Globus pallidus (tissue), 1 donor: Measurements from ENCODE around the gene SHH.
"Not testable (repeated sequence)": the region's sequence is repeated elsewhere in the genome, so short reads cannot be mapped to it uniquely, and the experiment has no call there.

Experiments
- DNase-seq: peaks from one replicate; pipeline ENCODE4 v3.0.0-alpha.2; 2015; ENCODE audit warnings: low spot score

The SHH gene

DNA sequence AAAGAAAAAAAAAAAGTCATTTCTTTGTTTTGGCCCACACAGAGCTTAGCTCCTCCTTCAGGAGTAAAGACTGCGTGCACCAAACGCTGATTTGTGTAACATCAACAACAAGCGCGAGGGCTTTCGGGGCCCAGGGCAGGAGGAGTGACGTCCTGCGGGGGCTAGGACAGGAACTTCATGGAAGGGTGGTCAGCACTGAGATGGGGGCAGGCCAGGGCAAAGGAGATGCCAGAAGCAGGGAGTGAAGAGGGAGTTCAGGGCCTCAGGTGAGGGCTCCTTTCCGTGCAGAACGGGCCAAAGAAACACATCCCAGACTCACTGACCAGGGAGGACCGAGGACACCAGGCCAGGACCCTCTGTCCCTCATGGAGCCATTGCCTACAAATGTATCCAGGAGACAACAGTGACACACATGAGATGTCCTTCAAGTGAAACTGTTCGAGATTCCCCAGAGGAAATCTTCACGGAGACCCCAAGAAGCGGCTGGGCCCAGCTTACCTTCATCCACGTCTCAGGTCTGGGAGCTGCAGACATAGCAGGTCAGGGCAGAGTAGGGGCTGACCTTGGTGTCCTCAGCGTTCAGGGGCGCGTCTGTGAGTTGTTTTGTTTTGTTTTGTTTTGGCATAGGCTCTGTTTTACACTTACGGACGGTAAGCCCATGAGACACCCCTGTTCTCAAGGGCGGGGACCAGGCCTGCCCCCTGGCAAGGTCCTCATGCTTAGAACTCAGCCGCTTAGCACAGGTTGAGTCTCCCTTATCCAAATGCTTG is 30.4 kb upstream of the SHH start:
- DNase-seq: no peak

DNA sequence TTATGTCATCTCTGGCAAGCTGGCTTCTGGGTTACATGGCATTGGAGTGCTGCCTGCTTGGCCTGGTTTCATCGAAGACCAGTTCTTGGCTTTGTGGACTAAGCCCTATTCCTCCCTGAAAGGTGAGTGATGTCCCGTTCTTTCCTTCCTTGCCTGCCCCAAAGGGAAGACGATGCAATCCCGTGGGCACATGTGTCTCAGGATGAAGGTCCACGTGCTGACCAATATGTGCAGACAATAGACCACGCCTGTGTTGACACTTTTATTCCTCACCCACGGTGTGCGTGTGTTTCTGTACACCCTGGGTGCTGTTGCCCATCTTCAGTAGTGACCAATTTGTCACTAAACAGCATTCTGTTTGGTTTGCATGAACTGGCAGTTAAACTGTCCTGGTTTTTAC is 28.6 kb upstream of the SHH start:
- DNase-seq: no peak

GRCh38 chr7:155840262-155840885 is 28.1 kb upstream of the SHH start:
- DNase-seq: no peak

- no peak for DNase-seq
Measured at GRCh38 chr7:155839461-155839860, 27.2 kb upstream of the SHH start.

GRCh38 chr7:155838312-155838711 is 26.0 kb upstream of the SHH start:
- not testable (repeated sequence) for DNase-seq

GRCh38 chr7:155837126-155837479 is 24.8 kb upstream of the SHH start:
- DNase-seq: no peak

- no peak for DNase-seq
Measured at GRCh38 chr7:155836216-155837125, 24.2 kb upstream of the SHH start.

DNA sequence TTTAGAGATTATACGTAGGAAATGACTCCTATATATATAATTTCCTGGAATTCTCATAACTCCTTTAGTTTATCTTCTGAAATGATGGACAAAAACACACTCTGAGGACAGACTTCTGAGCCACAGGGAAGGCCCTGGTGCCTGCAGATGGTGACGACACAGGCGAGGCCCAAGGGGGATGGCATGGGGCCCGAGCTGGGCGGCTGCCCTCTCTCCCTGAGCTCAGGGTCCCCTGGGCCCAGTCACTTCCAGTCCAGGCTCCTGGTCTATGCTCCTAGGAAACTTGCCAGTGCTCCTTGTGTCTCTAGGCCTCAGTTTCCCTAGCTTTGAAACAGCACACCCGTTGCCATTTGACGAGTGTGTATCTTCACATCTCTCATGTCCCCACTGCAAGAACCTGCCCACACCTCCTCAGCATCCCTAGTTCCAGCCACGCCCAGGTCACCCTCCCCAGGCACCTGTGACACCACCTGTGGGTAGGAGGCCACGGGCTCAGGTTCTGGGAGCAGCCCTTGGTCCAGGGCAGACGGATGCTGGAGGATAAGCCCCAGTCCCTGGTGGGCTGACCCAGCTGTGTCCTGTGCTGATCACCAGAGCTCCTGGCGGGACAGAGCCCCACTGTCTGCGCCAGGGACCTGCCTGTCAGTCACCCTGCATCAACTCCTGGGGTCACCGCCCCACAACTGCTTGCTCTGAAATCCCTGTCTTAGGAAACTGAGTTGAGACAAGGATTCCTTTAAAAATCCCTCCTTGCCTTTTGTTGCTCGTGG is 23.4 kb upstream of the SHH start:
- DNase-seq: no peak

DNA sequence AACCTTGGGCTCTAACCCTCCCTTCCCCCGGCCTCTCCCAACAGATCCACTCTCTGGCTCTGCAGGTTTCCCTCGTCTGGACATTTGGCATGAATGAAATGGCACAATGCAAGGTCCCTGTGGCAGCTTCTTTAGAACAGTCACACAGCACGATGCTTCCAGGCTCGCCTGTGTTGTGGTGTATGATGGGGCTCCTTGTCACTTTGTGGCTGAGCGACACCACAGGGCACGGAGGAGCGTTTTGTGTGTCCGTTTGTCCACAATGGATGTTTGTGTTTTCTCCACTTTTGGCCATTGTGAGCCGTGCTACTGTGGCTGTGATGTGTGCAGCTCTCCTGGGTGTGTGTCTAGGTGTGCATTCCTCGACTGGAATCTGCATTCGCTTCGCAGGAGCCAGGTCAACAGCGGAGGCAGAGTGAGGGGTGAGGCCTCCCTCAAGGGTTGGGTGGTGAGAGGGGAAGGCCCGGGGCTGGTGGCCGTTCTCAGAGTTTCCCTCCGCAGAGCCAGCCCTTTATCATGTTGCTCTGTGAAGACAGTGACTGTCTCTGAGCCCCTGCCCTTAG is 22.3 kb upstream of the SHH start:
- no peak for DNase-seq

- no peak for DNase-seq
Measured at GRCh38 chr7:155833651-155834050, 21.4 kb upstream of the SHH start.

- DNase-seq: no peak
Measured at GRCh38 chr7:155832581-155832981, 20.3 kb upstream of the SHH start.

GRCh38 chr7:155831807-155832524 is 19.7 kb upstream of the SHH start:
- no peak for DNase-seq

DNA sequence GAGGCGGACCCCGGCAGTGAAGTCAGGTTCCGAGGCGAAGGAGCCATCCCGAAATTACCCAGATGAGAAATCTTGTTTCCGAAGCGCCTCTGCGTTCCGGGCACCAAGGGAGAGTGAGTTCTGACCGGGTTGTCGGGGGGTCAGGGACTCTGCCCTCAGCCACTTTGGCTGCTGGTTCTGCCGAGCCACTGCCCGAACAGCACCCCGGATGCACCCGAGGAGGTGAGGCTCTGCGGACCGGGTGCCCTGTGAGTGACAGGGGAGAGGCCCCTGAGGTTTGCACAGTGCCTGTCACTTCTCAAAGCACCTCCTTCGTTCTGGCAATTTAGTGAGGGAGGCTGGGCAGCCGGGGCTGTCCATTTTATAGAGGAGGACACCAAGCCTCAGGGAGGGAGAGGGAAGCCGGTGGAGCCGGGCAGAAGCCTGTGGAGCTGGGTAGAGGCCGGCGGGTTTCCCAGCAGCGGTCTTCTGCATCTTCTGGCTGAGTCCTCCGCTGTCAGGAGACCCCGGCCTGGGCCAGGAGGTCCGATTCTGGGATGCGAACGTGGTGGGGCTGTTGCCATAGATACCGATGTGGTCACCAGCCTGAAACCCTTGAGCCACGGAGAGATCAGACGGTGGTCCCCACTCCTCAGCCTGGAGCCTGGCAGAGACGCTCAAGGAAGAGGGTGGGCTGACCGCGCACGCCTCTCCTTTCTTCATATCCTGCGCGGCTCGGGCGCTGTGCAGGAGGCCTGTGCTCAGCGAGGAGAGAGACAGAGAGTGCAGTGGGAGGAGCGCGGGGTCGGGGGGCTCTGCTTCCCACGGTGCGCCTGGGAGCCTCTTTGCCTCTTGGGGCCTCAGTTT is 18.9 kb upstream of the SHH start:
- DNase-seq: no peak

- DNase-seq: no peak
Measured at GRCh38 chr7:155829796-155830470, 17.7 kb upstream of the SHH start.

DNA sequence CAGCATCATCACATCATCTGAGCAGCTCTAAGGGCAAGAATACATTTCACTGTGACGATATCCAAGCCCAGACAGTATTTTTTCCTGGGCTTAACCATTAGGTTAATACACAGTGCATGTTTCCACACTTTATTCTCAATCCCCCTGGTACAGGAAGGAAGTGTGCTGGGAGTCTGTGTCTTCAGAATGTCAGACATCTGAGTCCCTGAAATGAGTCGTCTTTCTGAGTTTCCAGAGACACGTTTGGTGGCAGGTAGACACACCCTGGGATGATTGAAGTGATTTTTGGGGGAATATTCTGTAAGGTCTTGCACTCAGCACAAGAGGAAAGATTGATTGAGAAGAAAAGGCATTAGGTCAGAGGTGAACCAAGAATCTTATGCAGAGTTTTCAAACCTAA is 13.1 kb upstream of the SHH start:
- no peak for DNase-seq

DNA sequence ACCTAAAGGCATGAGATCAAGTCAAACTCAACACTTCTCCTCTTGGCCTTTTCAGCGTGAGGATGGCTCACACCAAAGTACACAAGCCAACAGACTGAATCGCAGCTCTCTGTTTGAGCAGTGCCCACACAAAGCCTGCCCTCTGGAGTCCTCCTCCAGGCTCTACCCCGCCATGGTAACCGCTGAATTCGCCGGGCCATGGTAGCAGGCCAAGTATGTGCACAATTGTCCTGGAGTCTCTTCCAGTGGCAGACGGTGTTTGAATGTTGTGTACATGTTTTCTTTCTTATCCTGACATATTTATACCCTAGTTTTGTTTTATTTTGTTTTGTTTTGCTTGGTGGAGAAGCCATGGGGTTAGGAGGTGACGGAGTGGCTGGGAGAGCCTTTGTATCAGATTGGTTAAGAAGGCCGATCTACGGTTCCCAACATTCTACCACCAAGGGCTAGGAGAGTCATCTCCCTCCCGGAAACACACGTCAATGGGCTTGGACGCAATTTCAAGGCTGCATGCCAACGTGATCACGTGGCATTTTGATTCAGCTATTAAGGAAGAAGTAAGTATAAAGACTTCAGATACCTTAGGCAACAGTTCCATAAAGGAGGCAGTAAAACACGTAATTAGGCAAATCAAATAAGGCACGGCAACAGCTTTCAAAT is 12.1 kb upstream of the SHH start:
- no peak for DNase-seq

DNA sequence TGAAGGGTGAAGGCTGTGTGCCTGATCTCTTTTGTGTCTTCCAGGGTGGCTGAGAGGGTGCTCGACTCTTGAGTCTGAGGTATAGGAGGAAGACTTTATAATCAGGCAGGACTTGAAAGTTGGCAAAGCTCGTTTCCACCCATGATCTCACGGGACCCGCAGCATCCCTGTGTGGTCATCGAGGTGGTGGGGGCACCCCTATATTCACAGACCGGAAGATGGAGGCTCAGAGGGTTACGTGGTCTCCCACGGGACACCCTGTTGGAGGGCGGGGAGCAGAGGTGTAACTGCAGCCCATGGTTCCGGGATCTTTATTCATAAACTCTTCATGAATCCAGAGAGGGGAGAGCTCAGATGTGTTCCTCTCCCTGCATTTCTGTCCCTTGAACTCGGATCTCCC is 9.6 kb upstream of the SHH start:
- no peak for DNase-seq

- no peak for DNase-seq
Measured at GRCh38 chr7:155820788-155821187, 8.5 kb upstream of the SHH start.

DNA sequence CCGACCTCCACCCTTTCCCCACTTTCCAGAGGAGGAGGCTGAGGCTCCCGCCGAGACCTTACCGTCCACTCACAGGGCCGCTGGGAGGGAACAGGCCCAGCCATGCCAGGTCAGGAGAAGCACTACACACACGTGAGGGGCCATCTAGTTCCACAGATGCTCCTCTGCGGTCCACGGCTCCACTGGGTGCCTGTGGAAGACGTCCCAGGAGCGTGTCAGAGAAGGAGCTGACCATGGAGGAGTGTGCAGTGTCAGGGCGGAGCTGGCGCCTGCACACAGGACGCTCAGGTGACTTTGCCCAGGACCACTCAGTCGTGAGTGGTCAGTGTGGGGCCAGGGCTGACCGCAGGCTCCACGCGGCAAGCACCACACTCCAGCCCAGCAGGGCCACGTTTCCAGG is 8.0 kb upstream of the SHH start:
- no peak for DNase-seq
